ENCODE measurements around the gene STK33.

Gene STK33

GRCh38 chr11:8584511-8584910 is 9.5 kb downstream of the STK33 start:
- Mint-ChIP-seq H3K27ac (no peak overlapping the region), H3K36me3 (peaks cover 6% of the 10 kb centered on the region), H3K9me3 (peaks cover 6% of the 10 kb centered on the region), H3K27me3 (no peaks in the 10 kb centered on the region), H3K4me1 (peaks cover 10% of the 10 kb centered on the region), H3K4me3 (no peak overlapping the region)
- no peak for ATAC-seq

DNA sequence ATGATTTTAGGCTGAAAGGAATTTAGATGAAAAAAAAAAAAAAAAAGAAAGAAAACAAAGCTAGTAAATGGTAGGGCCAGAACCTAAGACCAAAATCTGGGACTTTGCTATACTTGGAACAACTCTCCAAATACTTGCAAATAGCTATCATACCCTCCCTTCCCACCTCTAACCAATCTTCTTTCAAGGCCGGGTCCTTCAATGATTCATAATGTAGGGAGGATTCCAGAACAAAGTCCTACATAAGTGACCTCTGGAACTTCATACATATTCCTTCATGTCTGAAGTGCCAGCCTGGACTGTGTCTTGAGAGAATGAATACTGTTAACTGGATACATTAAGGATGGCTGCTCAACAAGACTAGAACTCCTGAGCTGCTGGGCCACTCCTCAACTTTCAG is 9.9 kb downstream of the STK33 start:
- H3K4me3 Mint-ChIP-seq: no peak overlapping the region
- H3K4me1 Mint-ChIP-seq: peaks cover 10% of the 10 kb centered on the region
- H3K36me3 Mint-ChIP-seq: peaks cover 6% of the 10 kb centered on the region
- peaks cover 6% of the 10 kb centered on the region for H3K9me3 Mint-ChIP-seq
- H3K27me3 Mint-ChIP-seq: no peaks in the 10 kb centered on the region
- H3K27ac Mint-ChIP-seq: no peak overlapping the region
- ATAC-seq: no peak

GRCh38 chr11:8581300-8581699 is 12.7 kb downstream of the STK33 start:
- H3K4me1 Mint-ChIP-seq: peaks cover 10% of the 10 kb centered on the region
- no peaks in the 10 kb centered on the region for H3K27me3 Mint-ChIP-seq
- no peak overlapping the region for H3K27ac Mint-ChIP-seq
- peaks cover 3% of the 10 kb centered on the region for H3K9me3 Mint-ChIP-seq
- no peak overlapping the region for H3K4me3 Mint-ChIP-seq
- ATAC-seq: no peak
- H3K36me3 Mint-ChIP-seq: peaks cover 6% of the 10 kb centered on the region

DNA sequence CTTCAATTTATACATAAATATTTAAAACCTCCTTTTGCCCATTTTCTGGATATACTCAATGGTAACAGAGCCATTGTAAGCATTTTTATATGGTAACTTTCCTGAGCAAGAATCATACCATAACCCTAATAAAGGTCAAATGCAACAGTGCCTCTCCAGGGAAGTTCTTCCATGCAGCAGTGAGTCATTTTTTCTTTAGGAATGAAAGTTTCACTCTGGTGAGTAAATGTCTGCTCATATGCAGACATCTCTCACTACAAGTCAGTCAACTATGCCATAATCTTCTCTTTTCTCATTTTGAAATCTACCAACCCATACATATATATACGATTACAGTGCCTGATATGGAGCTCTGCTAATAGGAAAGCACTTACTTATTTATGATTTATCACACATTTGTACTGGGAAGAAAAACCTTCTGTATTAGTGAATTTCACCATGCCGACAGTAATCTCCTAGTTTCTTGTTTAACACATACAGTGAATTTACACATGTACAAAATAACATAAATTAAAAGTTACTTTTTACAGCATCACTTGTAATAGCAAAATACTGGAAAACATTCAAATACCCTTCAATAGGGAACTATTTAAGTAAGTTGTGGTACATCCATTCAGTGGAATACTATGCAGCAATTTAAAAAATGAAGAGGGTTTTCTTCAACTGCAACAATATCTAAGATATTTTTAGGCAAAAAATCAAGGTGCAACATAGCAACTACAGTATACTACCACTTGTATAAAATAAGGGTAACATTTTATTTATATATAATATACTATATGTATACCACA is 16.0 kb downstream of the STK33 start:
- Mint-ChIP-seq H3K27ac (no peak overlapping the region), H3K9me3 (peaks cover 3% of the 10 kb centered on the region), H3K27me3 (no peaks in the 10 kb centered on the region), H3K4me1 (peaks cover 10% of the 10 kb centered on the region), H3K4me3 (no peak overlapping the region), H3K36me3 (peaks cover 6% of the 10 kb centered on the region)
- ATAC-seq: no peak

DNA sequence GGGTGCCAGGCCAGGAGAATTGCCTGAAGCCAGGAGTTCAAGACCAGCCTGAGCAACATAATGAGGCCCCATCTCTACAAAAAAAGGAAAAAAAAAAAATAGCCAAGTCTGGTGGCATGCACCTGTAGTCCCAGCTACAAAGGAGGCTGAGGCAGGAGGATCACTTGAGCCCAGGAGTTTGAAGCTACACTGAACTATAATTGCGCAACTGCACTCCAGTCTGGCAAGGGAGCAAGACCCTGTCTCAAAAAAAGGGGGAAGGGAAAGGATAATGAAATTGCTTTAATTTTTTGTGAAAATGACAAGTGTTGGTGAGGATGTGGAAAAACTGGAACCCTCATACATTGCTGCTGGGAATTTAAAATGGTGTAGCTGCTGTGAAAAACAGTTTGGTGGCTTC is 19.2 kb downstream of the STK33 start:
- no peak for ATAC-seq
- no peaks in the 10 kb centered on the region for H3K36me3 Mint-ChIP-seq
- no peaks in the 10 kb centered on the region for H3K9me3 Mint-ChIP-seq
- no peaks in the 10 kb centered on the region for H3K4me1 Mint-ChIP-seq
- no peaks in the 10 kb centered on the region for H3K27me3 Mint-ChIP-seq
- H3K4me3 Mint-ChIP-seq: no peak overlapping the region
- H3K27ac Mint-ChIP-seq: no peak overlapping the region

DNA sequence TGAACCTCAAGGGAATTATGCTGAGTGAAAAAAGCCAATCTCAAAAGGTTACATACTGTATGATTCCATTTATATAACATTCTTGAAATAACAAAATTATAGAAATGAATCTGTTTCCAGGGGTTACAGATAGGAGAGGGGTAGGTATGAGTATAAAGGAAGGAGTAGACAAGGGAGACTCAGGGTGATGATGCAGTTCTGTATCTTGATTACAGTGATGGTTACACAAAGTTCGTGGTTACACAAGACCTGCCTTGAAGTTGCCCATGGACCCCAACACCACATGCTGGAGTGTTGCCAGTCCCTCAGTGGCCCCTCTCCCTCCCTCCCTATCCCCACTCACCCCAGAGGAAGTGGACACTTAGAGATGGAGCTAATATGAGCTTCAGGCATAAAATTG is 20.3 kb downstream of the STK33 start:
- no peak overlapping the region for H3K4me3 Mint-ChIP-seq
- peak; percentile 36 for ATAC-seq
- H3K27ac Mint-ChIP-seq: no peak overlapping the region
- H3K27me3 Mint-ChIP-seq: no peaks in the 10 kb centered on the region
- H3K4me1 Mint-ChIP-seq: no peaks in the 10 kb centered on the region
- H3K9me3 Mint-ChIP-seq: no peaks in the 10 kb centered on the region
- no peaks in the 10 kb centered on the region for H3K36me3 Mint-ChIP-seq

DNA sequence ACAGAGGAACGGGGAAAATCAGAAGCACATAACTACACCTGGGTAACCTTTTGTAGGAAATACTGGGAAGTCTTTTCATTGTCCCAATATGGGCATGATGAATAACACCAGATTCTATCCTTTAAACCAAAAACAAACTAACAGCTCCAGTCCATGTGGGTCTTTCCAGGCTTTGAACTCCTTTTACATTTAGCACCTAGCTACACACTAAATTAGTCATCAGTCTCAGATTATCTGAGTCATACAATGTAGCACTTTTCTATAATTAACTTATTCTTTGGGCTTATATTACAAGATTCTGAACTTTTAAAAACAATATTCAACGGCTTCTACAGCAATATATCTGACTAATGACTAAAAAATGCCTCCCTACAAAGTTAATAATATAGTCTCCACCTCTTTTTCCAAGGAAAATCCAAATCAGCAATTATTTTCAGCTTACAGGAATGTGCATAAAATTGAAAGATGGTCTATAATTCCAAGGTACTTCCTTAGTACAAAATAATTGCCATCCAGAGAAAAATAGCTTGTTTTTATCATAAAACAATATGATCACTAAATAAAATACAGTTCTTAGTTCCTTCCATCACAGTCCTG is 26.3 kb downstream of the STK33 start:
- H3K36me3 Mint-ChIP-seq: no peaks in the 10 kb centered on the region
- no peaks in the 10 kb centered on the region for H3K27me3 Mint-ChIP-seq
- H3K4me1 Mint-ChIP-seq: no peaks in the 10 kb centered on the region
- H3K4me3 Mint-ChIP-seq: no peak overlapping the region
- no peaks in the 10 kb centered on the region for H3K9me3 Mint-ChIP-seq
- no peak overlapping the region for H3K27ac Mint-ChIP-seq
- no peak for ATAC-seq

- Mint-ChIP-seq H3K36me3 (peaks cover 5% of the 10 kb centered on the region), H3K27ac (no peak overlapping the region), H3K9me3 (peaks cover 3% of the 10 kb centered on the region), H3K4me1 (no peaks in the 10 kb centered on the region), H3K4me3 (no peak overlapping the region), H3K27me3 (no peaks in the 10 kb centered on the region)
- ATAC-seq: no peak
Observed at GRCh38 chr11:8566613-8567210, 27.3 kb downstream of the STK33 start.

- peaks cover 16% of the 10 kb centered on the region for H3K36me3 Mint-ChIP-seq
- ATAC-seq: no peak
- peaks cover 8% of the 10 kb centered on the region for H3K9me3 Mint-ChIP-seq
- H3K27me3 Mint-ChIP-seq: no peaks in the 10 kb centered on the region
- no peaks in the 10 kb centered on the region for H3K4me1 Mint-ChIP-seq
- no peak overlapping the region for H3K4me3 Mint-ChIP-seq
- H3K27ac Mint-ChIP-seq: no peak overlapping the region
Observed at GRCh38 chr11:8564526-8564925, 29.5 kb downstream of the STK33 start.

DNA sequence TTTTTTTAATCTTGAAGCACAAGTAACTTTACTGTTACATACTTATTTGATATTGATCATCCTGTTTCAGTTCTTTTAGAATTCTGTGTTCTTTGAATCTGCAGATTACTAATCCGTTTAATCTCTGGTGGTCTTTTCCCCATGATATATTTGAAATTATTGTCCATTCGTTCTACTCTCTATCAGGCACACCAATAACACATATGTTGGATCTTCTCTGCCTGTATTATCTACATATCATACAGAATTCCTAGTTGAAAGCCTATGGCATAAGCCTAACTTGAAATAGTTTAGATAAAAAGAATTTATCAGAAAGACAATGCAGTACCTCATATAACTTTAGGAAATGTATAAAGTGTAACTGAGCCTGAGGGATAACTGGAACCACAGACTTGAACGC is 32.6 kb downstream of the STK33 start:
- H3K36me3 Mint-ChIP-seq: peaks cover 16% of the 10 kb centered on the region
- H3K4me3 Mint-ChIP-seq: no peak overlapping the region
- ATAC-seq: no peak
- H3K27ac Mint-ChIP-seq: no peak overlapping the region
- H3K9me3 Mint-ChIP-seq: peaks cover 8% of the 10 kb centered on the region
- no peaks in the 10 kb centered on the region for H3K27me3 Mint-ChIP-seq
- H3K4me1 Mint-ChIP-seq: no peaks in the 10 kb centered on the region

DNA sequence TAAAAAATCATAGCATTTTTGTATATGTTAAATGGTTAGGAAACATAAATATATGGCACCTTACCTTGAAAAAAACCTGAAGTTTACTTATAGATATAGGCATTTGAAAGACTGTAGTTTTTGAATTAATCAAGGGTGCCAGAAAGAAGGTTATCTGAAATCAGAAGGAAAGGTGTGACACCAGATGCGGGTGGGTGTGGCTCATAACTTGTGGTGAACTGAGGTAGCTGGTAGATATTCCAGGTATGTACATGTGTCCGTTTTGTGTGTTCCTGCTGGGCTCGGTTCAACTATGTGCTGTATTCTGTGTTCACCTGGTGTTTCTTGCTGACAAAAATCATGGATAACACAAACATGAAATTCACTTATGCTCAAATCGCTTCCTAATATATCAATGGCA is 35.6 kb downstream of the STK33 start:
- Mint-ChIP-seq H3K4me3 (no peak overlapping the region), H3K36me3 (peaks cover 16% of the 10 kb centered on the region), H3K9me3 (peaks cover 8% of the 10 kb centered on the region), H3K27me3 (no peaks in the 10 kb centered on the region), H3K27ac (no peak overlapping the region), H3K4me1 (no peaks in the 10 kb centered on the region)
- ATAC-seq: no peak

DNA sequence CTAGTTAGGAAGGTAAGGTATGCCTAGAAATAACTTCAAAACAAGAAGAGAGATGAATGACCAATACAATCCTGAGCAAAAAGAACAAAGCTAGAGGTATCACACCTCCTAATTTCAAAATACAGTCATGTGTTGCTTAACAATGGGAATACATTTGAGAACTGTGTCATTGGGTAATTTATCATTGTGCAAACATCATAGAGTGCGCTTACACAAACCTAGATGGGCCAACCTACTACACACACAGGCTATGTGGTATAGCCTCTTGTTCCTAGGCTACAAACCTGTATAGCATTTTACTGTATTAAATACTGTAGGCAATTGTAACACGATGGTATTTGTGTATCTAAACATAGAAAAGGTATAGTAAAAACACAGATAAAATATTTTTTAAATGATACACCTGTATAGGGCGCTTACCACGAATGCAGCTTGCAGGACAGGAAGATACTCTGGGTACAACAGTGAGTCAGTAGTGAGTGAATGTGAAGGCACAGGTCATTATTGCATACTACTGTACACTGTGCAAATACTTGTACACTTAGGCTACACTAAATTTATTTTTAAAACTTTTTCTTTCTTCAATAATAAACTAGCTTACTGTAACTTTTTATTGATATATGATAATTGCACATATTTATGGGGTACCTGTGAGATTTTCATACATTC is 48.2 kb downstream of the STK33 start:
- Mint-ChIP-seq H3K27ac (no peak overlapping the region), H3K27me3 (no peaks in the 10 kb centered on the region), H3K4me3 (no peak overlapping the region), H3K36me3 (no peaks in the 10 kb centered on the region), H3K4me1 (no peaks in the 10 kb centered on the region), H3K9me3 (no peaks in the 10 kb centered on the region)
- ATAC-seq: no peak

DNA sequence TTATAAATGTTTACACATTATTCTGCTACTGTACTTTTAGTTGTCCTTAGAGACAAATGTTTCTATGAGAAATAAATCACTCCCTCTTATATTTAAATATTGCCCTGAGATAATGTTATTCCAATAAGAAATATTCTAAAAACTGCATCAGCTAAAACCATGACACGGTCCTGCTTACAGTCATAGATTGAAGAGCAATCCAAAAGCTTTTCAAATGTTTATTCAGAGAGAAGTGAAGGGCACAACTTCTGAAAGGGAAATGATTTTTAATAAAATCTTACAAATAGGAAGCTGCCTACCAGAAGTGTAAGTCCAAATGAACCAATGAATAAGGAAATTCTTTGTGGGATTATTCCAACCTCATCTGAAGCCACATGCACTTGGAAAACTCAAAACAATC is 49.2 kb downstream of the STK33 start:
- H3K9me3 Mint-ChIP-seq: no peaks in the 10 kb centered on the region
- H3K27me3 Mint-ChIP-seq: no peaks in the 10 kb centered on the region
- H3K27ac Mint-ChIP-seq: no peak overlapping the region

GRCh38 chr11:8543278-8543677 is 50.8 kb downstream of the STK33 start:
- no peaks in the 10 kb centered on the region for H3K9me3 Mint-ChIP-seq
- no peaks in the 10 kb centered on the region for H3K4me1 Mint-ChIP-seq
- H3K36me3 Mint-ChIP-seq: no peaks in the 10 kb centered on the region
- H3K27ac Mint-ChIP-seq: no peak overlapping the region
- H3K4me3 Mint-ChIP-seq: no peak overlapping the region
- no peaks in the 10 kb centered on the region for H3K27me3 Mint-ChIP-seq
- ATAC-seq: no peak

More for the DNA sequence above, 49.2 kb downstream of the STK33 start:
- no peaks in the 10 kb centered on the region for H3K36me3 Mint-ChIP-seq
- no peak overlapping the region for H3K4me3 Mint-ChIP-seq
- no peak for ATAC-seq
- no peaks in the 10 kb centered on the region for H3K4me1 Mint-ChIP-seq

GRCh38 chr11:8541448-8541847 is 52.6 kb downstream of the STK33 start:
- no peaks in the 10 kb centered on the region for H3K27me3 Mint-ChIP-seq

More at GRCh38 chr11:8541448-8541847, 52.6 kb downstream of the STK33 start:
- no peaks in the 10 kb centered on the region for H3K9me3 Mint-ChIP-seq
- no peak overlapping the region for H3K27ac Mint-ChIP-seq
- no peak overlapping the region for H3K4me3 Mint-ChIP-seq
- no peaks in the 10 kb centered on the region for H3K36me3 Mint-ChIP-seq
- no peak for ATAC-seq
- H3K4me1 Mint-ChIP-seq: no peaks in the 10 kb centered on the region
